HepG2 (cell line): ENCODE measurements around the gene CTDNEP1.

Experiments
- ARID3A ChIP-seq: IDR thresholded peaks from 2 replicates; pipeline ENCODE4 v1.6.1; 2012; ENCODE audit warnings: low read depth, low read length, improper control_type of control experiment
- MAX ChIP-seq: IDR thresholded peaks from 2 replicates; pipeline ENCODE4 v1.6.1; 2012; ENCODE audit warnings: inconsistent platforms
- NFYB ChIP-seq: sonication (generic); formaldehyde crosslinking; IDR thresholded peaks from 2 replicates; pipeline ENCODE4 v1.4.0; 2020; ENCODE audit warnings: missing genetic modification reagents
- PHF8 ChIP-seq: sonication (generic); formaldehyde crosslinking; IDR thresholded peaks from 2 replicates; pipeline ENCODE4 v1.5.0; 2020; ENCODE audit warnings: missing genetic modification reagents
- ZBTB2 ChIP-seq: sonication (generic); formaldehyde crosslinking; IDR thresholded peaks from 2 replicates; pipeline ENCODE4 v1.8.0; 2022; ENCODE audit warnings: low read depth, missing genetic modification reagents
- ZNF335 ChIP-seq: sonication (generic); formaldehyde crosslinking; IDR thresholded peaks from 2 replicates; pipeline ENCODE4 v1.4.0; 2020; ENCODE audit warnings: missing genetic modification reagents

GRCh38 chr17:7219229-7219811 is 32.2 kb downstream of the CTDNEP1 start:
- TF ChIP-seq ARID3A = no peak
- TF ChIP-seq ZBTB2 = no peak
- no peak for TF ChIP-seq MAX
- TF ChIP-seq ZNF335 (CRISPR knock-in tag) = no peak
- no peak for TF ChIP-seq NFYB (CRISPR knock-in tag)
- no peak for TF ChIP-seq PHF8 (CRISPR knock-in tag)
